H9 (cell line): Measurements from ENCODE around the gene SGCE. TPM values are rescaled to one million over a fixed set of nuclear protein-coding genes. Genes with fewer than 3 reads are reported as not detected.

Source experiments
- DNase-seq: peaks from one replicate; pipeline ENCODE4 v3.0.0-alpha.2; 2017
- H2AFZ ChIP-seq: one replicate; pipeline ENCODE4 v1.6.1; 2013; ENCODE audit warnings: mild to moderate bottlenecking, low read length, control low read depth, moderate library complexity
- H2AK5ac ChIP-seq: 2 replicates; pipeline ENCODE4 v1.6.1; 2013; ENCODE audit warnings: low read length, control low read depth, mixed read lengths; ENCODE audit not compliant: insufficient read length
- H2BK120ac ChIP-seq: one replicate; pipeline ENCODE4 v1.6.1; 2013; ENCODE audit warnings: low read depth, mild to moderate bottlenecking, low read length, control low read depth, inconsistent platforms; ENCODE audit not compliant: poor library complexity, severe bottlenecking
- H2BK12ac ChIP-seq: 2 replicates; pipeline ENCODE4 v1.6.1; 2013; ENCODE audit warnings: low read length, control low read depth, mixed read lengths, low read depth; ENCODE audit not compliant: insufficient read length
- H2BK15ac ChIP-seq: 2 replicates; pipeline ENCODE4 v1.6.1; 2013; ENCODE audit warnings: low read depth, low read length, control low read depth
- H2BK20ac ChIP-seq: one replicate; pipeline ENCODE4 v1.6.1; 2013; ENCODE audit warnings: low read depth, mild to moderate bottlenecking, low read length, control low read depth, inconsistent platforms; ENCODE audit not compliant: poor library complexity, severe bottlenecking
- H2BK5ac ChIP-seq: 2 replicates; pipeline ENCODE4 v1.6.1; 2013; ENCODE audit warnings: low read length, control low read depth, mixed read lengths; ENCODE audit not compliant: insufficient read length
- H3K14ac ChIP-seq: 2 replicates; pipeline ENCODE4 v1.6.1; 2013; ENCODE audit warnings: low read length, control low read depth; ENCODE audit not compliant: insufficient read depth
- H3K18ac ChIP-seq: 2 replicates; pipeline ENCODE4 v1.6.1; 2013; ENCODE audit warnings: low read depth, mild to moderate bottlenecking, mixed read lengths, low read length, control low read depth; ENCODE audit not compliant: insufficient read length
- H3K23ac ChIP-seq: 2 replicates; pipeline ENCODE4 v1.6.1; 2013; ENCODE audit warnings: low read length, control low read depth, mixed read lengths, low read depth; ENCODE audit not compliant: insufficient read length
- H3K23me2 ChIP-seq: 2 replicates; pipeline ENCODE4 v1.6.1; 2013; ENCODE audit warnings: low read depth, mild to moderate bottlenecking, mixed read lengths, low read length, control low read depth; ENCODE audit not compliant: insufficient read length, poor library complexity, severe bottlenecking
- H3K27ac ChIP-seq: 2 replicates; pipeline ENCODE4 v1.5.1; 2013; ENCODE audit warnings: low read length, control low read depth, mixed read lengths, low read depth; ENCODE audit not compliant: insufficient read length
- H3K27me3 ChIP-seq: 2 replicates; pipeline ENCODE4 v1.6.1; 2013; ENCODE audit warnings: low read length, control low read depth, inconsistent platforms; ENCODE audit not compliant: insufficient read depth
- H3K4ac ChIP-seq: 2 replicates; pipeline ENCODE4 v1.6.1; 2013; ENCODE audit warnings: low read depth, mild to moderate bottlenecking, control low read depth, inconsistent platforms, low read length, moderate library complexity
- H3K4me1 ChIP-seq: 2 replicates; pipeline ENCODE4 v1.6.1; 2013; ENCODE audit warnings: low read length, control low read depth, inconsistent platforms; ENCODE audit not compliant: insufficient read depth
- H3K4me2 ChIP-seq: 2 replicates; pipeline ENCODE4 v1.6.1; 2013; ENCODE audit warnings: low read length, control low read depth, mixed read lengths; ENCODE audit not compliant: insufficient read length, insufficient read depth
- H3K56ac ChIP-seq: 2 replicates; pipeline ENCODE4 v1.6.1; 2013; ENCODE audit warnings: low read depth, mild to moderate bottlenecking, mixed read lengths, low read length, control low read depth; ENCODE audit not compliant: insufficient read length
- H3K79me1 ChIP-seq: 2 replicates; pipeline ENCODE4 v1.6.1; 2013; ENCODE audit warnings: low read depth, mild to moderate bottlenecking, moderate library complexity, low read length, control low read depth, inconsistent platforms; ENCODE audit not compliant: insufficient read depth, poor library complexity, severe bottlenecking
- H3K79me2 ChIP-seq: 2 replicates; pipeline ENCODE4 v1.6.1; 2013; ENCODE audit warnings: low read length, control low read depth, inconsistent platforms; ENCODE audit not compliant: insufficient read depth
- H3K9ac ChIP-seq: 2 replicates; pipeline ENCODE4 v1.6.1; 2013; ENCODE audit warnings: low read length, control low read depth, mixed read lengths; ENCODE audit not compliant: insufficient read length; ENCODE audit errors: extremely low read depth
- H3K9me3 ChIP-seq: one replicate; pipeline ENCODE4 v1.6.1; 2013; ENCODE audit warnings: low read depth, low read length, inconsistent platforms; ENCODE audit not compliant: control insufficient read depth
- H3T11ph ChIP-seq: one replicate; pipeline ENCODE4 v1.6.1; 2013; ENCODE audit warnings: mild to moderate bottlenecking, low read length, control low read depth, inconsistent platforms
- H4K20me1 ChIP-seq: one replicate; pipeline ENCODE4 v1.6.1; 2013; ENCODE audit not compliant: control insufficient read depth, insufficient read length, insufficient read depth
- H4K5ac ChIP-seq: 2 replicates; pipeline ENCODE4 v1.6.1; 2013; ENCODE audit warnings: low read depth, mild to moderate bottlenecking, mixed read lengths, low read length, control low read depth; ENCODE audit not compliant: insufficient read length
- H4K8ac ChIP-seq: replicated peaks from 2 replicates; pipeline ENCODE4 v1.6.1; 2013; ENCODE audit warnings: low read length, control low read depth, mixed read lengths, low read depth; ENCODE audit not compliant: insufficient read length
- H4K91ac ChIP-seq: 2 replicates; pipeline ENCODE4 v1.6.1; 2013; ENCODE audit warnings: low read depth, mild to moderate bottlenecking, moderate library complexity, mixed read lengths, low read length, control low read depth; ENCODE audit not compliant: insufficient read length
- H3K27ac Mint-ChIP-seq, 3 experiments: 2 replicates in 2 of 3; 3 replicates in 1 of 3; pipeline ENCODE4 v1.8.0; 2020 to 2021; ENCODE audit warnings: mixed read lengths in 3 of 3, mild to moderate bottlenecking in 1 of 3, moderate library complexity in 1 of 3
- H3K27me3 Mint-ChIP-seq: 2 replicates; pipeline ENCODE4 v1.8.0; 2021; ENCODE audit warnings: low read depth, mild to moderate bottlenecking, moderate library complexity, mixed read lengths
- H3K36me3 Mint-ChIP-seq, 3 experiments: 2 replicates in 2 of 3; 3 replicates in 1 of 3; pipeline ENCODE4 v1.8.0; 2020 to 2021; ENCODE audit warnings: low read depth in 3 of 3, mixed read lengths in 3 of 3; ENCODE audit not compliant: insufficient read depth in 1 of 3
- H3K4me1 Mint-ChIP-seq, 2 experiments: 2 replicates each; pipeline ENCODE4 v1.8.0; 2020; ENCODE audit warnings: mixed read lengths in 2 of 2
- H3K4me3 Mint-ChIP-seq, 2 experiments: 2 replicates in 1 of 2; 3 replicates in 1 of 2; pipeline ENCODE4 v1.8.0; 2020 to 2021; ENCODE audit warnings: mild to moderate bottlenecking in 2 of 2, mixed read lengths in 2 of 2, moderate library complexity in 1 of 2
- H3K9me3 Mint-ChIP-seq, 2 experiments: 2 replicates in 1 of 2; 3 replicates in 1 of 2; pipeline ENCODE4 v1.8.0; 2020; ENCODE audit warnings: mild to moderate bottlenecking in 2 of 2, mixed read lengths in 2 of 2, moderate library complexity in 1 of 2
- WGBS: extraction: QIAGEN DNeasy Blood & Tissue Kit; methylation state at CpG from one replicate; pipeline ENCODE4 v1.1.7; 2013; ENCODE audit warnings: missing lambda C conversion rate, low lambda C conversion rate, mixed read lengths; ENCODE audit not compliant: insufficient read length; ENCODE audit errors: extremely low coverage; 5-methylcytosine and 5-hydroxymethylcytosine counted together
- total RNA-seq: library from RNA; stranded (reverse); gene quantifications from 2 replicates; pipeline ENCODE4 v1.2.1, GENCODE V29; 2021
- TF ChIP-seq, protein P1 (sequence below): fragments of 200-600 bp; sonication (generic); conservative IDR thresholded peaks from 3 replicates; pipeline ENCODE4 v1.8.0; 2021; ENCODE audit warnings: antibody characterized with exemption, mild to moderate bottlenecking

The SGCE gene
- total RNA-seq, 1 experiment from 2014 or later: 30.5 TPM

DNA sequence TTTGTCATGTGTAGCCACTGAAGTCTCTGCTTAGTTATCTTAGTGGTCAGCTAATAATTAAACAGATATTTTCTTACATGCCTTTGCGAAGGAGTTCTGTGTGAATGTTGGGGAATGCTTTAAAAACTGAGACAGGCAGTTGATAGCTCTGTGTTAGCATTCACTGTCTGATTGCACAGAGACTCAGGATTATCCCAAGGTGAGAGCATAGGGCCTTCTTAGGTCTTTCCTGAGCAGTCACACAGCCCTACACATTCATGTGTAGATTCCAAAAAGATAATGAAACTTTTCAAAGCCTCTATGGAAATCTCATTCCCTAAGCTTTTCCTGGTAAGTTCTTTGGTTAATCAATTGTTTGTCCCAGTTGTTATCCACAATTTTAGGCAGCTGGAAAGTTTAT lies 78.6 kb downstream of the SGCE start:
- Histone ChIP-seq H2BK15ac (no peak overlapping the region), H3K9ac (no peak overlapping the region), H2AK5ac (no peak overlapping the region), H4K20me1 (no peaks in the 10 kb centered on the region), H3K56ac (no peak overlapping the region), H2BK120ac (no peak overlapping the region), H2BK5ac (no peak overlapping the region), H3K23ac (no peak overlapping the region), H4K8ac (no peak overlapping the region), H3K4me2 (no peak overlapping the region), H3K18ac (no peak overlapping the region), H3K4me1 (no peaks in the 10 kb centered on the region), H4K5ac (no peak overlapping the region), H3K27ac (no peak overlapping the region), H4K91ac (no peak overlapping the region), H3K23me2 (no peaks in the 10 kb centered on the region), H3K79me1 (no peaks in the 10 kb centered on the region), H3T11ph (no peak overlapping the region), H3K14ac (no peak overlapping the region), H3K79me2 (no peaks in the 10 kb centered on the region), H3K27me3 (no peaks in the 10 kb centered on the region), H2BK20ac (no peak overlapping the region), H2AFZ (no peak overlapping the region), H2BK12ac (no peak overlapping the region), H3K4ac (no peak overlapping the region), H3K9me3 (no peaks in the 10 kb centered on the region)
- Mint-ChIP-seq H3K27ac (peak overlapping the region in 1 of 3 experiments; percentile 93; a peak in 3 of 7 replicates), H3K4me3 (no peak overlapping the region), H3K4me1 (peaks cover 15 to 16% of the 10 kb centered on the region in 2 experiments), H3K36me3 (peaks cover 21 to 44% (median 24%) of the 10 kb centered on the region in 3 experiments), H3K27me3 (no peaks in the 10 kb centered on the region), H3K9me3 (peaks cover 27 to 35% of the 10 kb centered on the region in 2 experiments)
- no peak for DNase-seq
- TF ChIP-seq, protein P1, sequence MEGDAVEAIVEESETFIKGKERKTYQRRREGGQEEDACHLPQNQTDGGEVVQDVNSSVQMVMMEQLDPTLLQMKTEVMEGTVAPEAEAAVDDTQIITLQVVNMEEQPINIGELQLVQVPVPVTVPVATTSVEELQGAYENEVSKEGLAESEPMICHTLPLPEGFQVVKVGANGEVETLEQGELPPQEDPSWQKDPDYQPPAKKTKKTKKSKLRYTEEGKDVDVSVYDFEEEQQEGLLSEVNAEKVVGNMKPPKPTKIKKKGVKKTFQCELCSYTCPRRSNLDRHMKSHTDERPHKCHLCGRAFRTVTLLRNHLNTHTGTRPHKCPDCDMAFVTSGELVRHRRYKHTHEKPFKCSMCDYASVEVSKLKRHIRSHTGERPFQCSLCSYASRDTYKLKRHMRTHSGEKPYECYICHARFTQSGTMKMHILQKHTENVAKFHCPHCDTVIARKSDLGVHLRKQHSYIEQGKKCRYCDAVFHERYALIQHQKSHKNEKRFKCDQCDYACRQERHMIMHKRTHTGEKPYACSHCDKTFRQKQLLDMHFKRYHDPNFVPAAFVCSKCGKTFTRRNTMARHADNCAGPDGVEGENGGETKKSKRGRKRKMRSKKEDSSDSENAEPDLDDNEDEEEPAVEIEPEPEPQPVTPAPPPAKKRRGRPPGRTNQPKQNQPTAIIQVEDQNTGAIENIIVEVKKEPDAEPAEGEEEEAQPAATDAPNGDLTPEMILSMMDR: no peak
- no CpG with 5 or more reads among the region's 1 CpG for WGBS
